Measurements from ENCODE around the gene HORMAD2.

HORMAD2 gene

GRCh38 chr22:30079952-30080533 lies at the start of gene HORMAD2:
Gene HORMAD2, plus strand, starts transcription at chr22:30080464. Its CDS starts 13,489 bp downstream, at chr22:30093953.
- no peak for DNase-seq (ENCODE audit: low read depth)

- no peak for DNase-seq (ENCODE audit: low read depth)
Observed at GRCh38 chr22:30031328-30031727, 48.9 kb upstream of the HORMAD2 start.

GRCh38 chr22:30031764-30032455 lies 48.4 kb upstream of the HORMAD2 start:
- no peak for DNase-seq (ENCODE audit: low read depth)

GRCh38 chr22:30033137-30033536 lies 47.1 kb upstream of the HORMAD2 start:
- no peak for DNase-seq (ENCODE audit: low read depth)

GRCh38 chr22:30033901-30034300 lies 46.4 kb upstream of the HORMAD2 start:
- DNase-seq (ENCODE audit: low read depth), result no peak

GRCh38 chr22:30036656-30037055 lies 43.6 kb upstream of the HORMAD2 start:
- no peak for DNase-seq (ENCODE audit: low read depth)

GRCh38 chr22:30038219-30038618 lies 42.0 kb upstream of the HORMAD2 start:
- no peak for DNase-seq (ENCODE audit: low read depth)

GRCh38 chr22:30040499-30041260 lies 39.6 kb upstream of the HORMAD2 start:
- DNase-seq (ENCODE audit: low read depth), result no peak

- no peak for DNase-seq (ENCODE audit: low read depth)
Observed at GRCh38 chr22:30041475-30041874, 38.8 kb upstream of the HORMAD2 start.

GRCh38 chr22:30041881-30042280 lies 38.4 kb upstream of the HORMAD2 start:
- no peak for DNase-seq (ENCODE audit: low read depth)

- no peak for DNase-seq (ENCODE audit: low read depth)
Observed at GRCh38 chr22:30043161-30043560, 37.1 kb upstream of the HORMAD2 start.

- DNase-seq (ENCODE audit: low read depth), result peak; percentile 46
Observed at GRCh38 chr22:30044369-30044768, 35.9 kb upstream of the HORMAD2 start.

GRCh38 chr22:30044881-30045493 lies 35.3 kb upstream of the HORMAD2 start:
- DNase-seq (ENCODE audit: low read depth), result no peak

- DNase-seq (ENCODE audit: low read depth), result no peak
Observed at GRCh38 chr22:30045494-30045887, 34.8 kb upstream of the HORMAD2 start.

- no peak for DNase-seq (ENCODE audit: low read depth)
Observed at GRCh38 chr22:30045901-30046715, 34.2 kb upstream of the HORMAD2 start.

GRCh38 chr22:30046716-30047363 lies 33.4 kb upstream of the HORMAD2 start:
- DNase-seq (ENCODE audit: low read depth), result no peak

- DNase-seq (ENCODE audit: low read depth), result no peak
Observed at GRCh38 chr22:30047364-30047738, 32.9 kb upstream of the HORMAD2 start.

GRCh38 chr22:30048681-30049080 lies 31.6 kb upstream of the HORMAD2 start:
- DNase-seq (ENCODE audit: low read depth), result no peak

GRCh38 chr22:30054067-30054763 lies 26.0 kb upstream of the HORMAD2 start:
- DNase-seq (ENCODE audit: low read depth), result no peak

- no peak for DNase-seq (ENCODE audit: low read depth)
Observed at GRCh38 chr22:30054764-30055069, 25.5 kb upstream of the HORMAD2 start.

- no peak for DNase-seq (ENCODE audit: low read depth)
Observed at GRCh38 chr22:30056015-30056414, 24.2 kb upstream of the HORMAD2 start.

Data from GM04504 (cell line).